ENCODE data around the gene LMF1. TPM values are rescaled to one million over a fixed set of nuclear protein-coding genes. Genes with fewer than 3 reads are reported as not detected.

The LMF1 gene
- total and polyA plus RNA-seq, 2 donors from 2014 or later: 15.4 to 28.6 TPM

DNA sequence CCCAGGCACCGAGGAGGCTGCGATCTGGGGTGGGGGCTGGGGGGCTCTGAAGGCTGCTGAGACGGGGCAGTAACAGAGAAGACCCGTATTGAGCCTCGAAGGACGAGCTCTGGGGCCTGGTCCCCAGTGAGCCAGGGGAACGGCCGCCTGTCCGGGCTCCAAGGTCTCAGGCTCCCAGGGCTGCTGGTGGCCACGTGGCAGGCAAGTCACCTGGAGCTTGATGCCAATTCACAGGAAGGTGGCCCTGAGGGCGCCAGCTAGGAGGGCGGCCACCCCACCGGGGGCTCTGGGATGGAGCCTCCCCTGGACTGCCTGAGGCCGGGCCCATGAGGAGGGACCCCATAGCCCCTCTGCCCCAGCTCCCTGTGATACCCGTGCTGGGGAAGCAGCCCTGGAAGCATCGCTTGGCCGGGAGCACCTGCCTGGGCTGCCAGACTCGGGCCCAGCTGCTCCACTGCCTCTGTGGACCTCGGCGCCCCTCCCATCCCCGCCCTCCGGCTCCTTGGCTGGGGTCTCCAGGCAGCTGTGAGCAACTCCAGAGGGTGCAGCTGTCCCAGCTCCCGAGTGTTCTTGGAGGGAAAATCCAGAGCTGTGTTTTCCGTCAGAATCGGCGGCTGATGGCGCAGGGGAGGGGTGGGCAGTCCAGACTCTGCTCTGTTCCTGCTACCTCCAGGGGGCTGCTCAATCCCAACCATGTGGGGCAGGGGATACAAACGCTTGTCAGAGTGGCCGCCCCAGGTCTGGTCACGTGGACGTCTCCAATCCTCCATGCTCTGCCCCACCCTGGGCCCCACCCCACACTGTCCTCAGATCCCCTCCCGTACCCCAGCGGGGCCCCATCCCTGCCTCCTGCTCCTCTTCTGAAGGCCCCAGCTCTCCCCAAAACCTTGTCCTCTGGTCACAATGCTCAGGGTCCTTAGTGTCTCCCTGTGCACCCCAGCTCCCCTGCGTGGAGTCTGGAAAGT is 103.1 kb downstream of the LMF1 start:
- no peak overlapping the region for H3K9ac ChIP-seq (ENCODE audit: low read length in 3 of 3)
- peaks cover 0 to 4% (median 0%) of the 10 kb centered on the region in 3 donors for H3K36me3 ChIP-seq (ENCODE audit: control insufficient read depth in 2 of 3, insufficient read depth in 3 of 3, low read length in 3 of 3)
- intact Hi-C loops (cut with DNase I): no loop called here
- H3K27ac ChIP-seq (ENCODE audit: low read depth in 2 of 2, low read length in 2 of 2): no peak overlapping the region
- DNase-seq: peak in 1 of 5 donors; percentile 59
- H3K9me3 ChIP-seq (ENCODE audit: control insufficient read depth in 2 of 3, insufficient read depth in 1 of 3, low read length in 3 of 3): no peaks in the 10 kb centered on the region
- no peak overlapping the region for H3K4me3 ChIP-seq (ENCODE audit: low read length in 3 of 3)
- FAIRE-seq: no peak
- TF ChIP-seq, protein P1, sequence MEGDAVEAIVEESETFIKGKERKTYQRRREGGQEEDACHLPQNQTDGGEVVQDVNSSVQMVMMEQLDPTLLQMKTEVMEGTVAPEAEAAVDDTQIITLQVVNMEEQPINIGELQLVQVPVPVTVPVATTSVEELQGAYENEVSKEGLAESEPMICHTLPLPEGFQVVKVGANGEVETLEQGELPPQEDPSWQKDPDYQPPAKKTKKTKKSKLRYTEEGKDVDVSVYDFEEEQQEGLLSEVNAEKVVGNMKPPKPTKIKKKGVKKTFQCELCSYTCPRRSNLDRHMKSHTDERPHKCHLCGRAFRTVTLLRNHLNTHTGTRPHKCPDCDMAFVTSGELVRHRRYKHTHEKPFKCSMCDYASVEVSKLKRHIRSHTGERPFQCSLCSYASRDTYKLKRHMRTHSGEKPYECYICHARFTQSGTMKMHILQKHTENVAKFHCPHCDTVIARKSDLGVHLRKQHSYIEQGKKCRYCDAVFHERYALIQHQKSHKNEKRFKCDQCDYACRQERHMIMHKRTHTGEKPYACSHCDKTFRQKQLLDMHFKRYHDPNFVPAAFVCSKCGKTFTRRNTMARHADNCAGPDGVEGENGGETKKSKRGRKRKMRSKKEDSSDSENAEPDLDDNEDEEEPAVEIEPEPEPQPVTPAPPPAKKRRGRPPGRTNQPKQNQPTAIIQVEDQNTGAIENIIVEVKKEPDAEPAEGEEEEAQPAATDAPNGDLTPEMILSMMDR (IDR thresholded peaks at IDR 0.05; ENCODE audit: borderline replicate concordance, extremely low read depth, insufficient read depth): no peak
- H3K4me1 ChIP-seq (ENCODE audit: control insufficient read depth in 2 of 3, insufficient read depth in 2 of 3, low read depth in 1 of 3, low read length in 3 of 3): no peaks in the 10 kb centered on the region
- H3K27me3 ChIP-seq (ENCODE audit: control insufficient read depth, insufficient read depth, low read length): no peaks in the 10 kb centered on the region

DNA sequence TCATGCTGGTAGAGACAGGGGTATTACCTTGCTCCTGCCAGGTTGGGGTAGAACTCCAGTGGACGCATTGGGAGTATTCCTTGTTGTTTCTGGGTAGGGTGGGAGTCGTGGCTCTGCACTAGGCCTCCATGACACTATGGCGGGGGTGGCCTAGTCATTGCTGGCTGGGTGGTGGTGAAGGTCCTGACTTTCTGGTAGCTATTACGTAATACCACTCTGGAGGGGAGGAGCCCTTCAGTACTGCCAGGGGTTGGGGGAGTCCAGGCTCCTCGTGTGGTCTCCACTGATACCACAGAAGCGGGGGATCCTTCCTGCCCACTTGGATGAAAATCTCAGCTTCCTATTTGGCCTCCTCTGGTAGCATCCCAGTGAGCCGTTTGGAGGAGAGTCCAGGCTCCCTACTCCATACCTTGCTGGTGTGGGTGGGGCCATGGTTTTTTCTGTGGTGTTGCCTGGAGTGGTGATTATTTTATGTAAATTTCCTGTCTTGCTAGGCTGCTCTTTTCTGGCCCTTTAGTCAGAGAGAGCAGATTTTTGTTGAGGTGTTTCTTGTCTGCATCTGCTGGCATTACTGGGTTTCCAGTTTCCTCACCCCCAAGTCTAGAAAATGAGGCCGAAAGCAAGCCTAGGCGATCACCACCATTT is 104.4 kb downstream of the LMF1 start:
- Histone ChIP-seq H3K27ac (ENCODE audit: low read depth in 2 of 2, low read length in 2 of 2) (no peak overlapping the region), H3K4me3 (ENCODE audit: low read length in 3 of 3) (no peak overlapping the region), H3K36me3 (ENCODE audit: control insufficient read depth in 2 of 3, insufficient read depth in 3 of 3, low read length in 3 of 3) (peaks cover 0 to 4% (median 0%) of the 10 kb centered on the region in 3 donors), H3K9me3 (ENCODE audit: control insufficient read depth in 2 of 3, insufficient read depth in 1 of 3, low read length in 3 of 3) (no peaks in the 10 kb centered on the region), H3K4me1 (ENCODE audit: control insufficient read depth in 2 of 3, insufficient read depth in 2 of 3, low read depth in 1 of 3, low read length in 3 of 3) (no peaks in the 10 kb centered on the region), H3K27me3 (ENCODE audit: control insufficient read depth, insufficient read depth, low read length) (no peaks in the 10 kb centered on the region), H3K9ac (ENCODE audit: low read length in 3 of 3) (no peak overlapping the region)
- DNase-seq (peak in 1 of 5 donors; percentile 12), FAIRE-seq (no peak)
- intact Hi-C loops (cut with DNase I): no loop called here
- TF ChIP-seq, protein P1 (IDR thresholded peaks at IDR 0.05; ENCODE audit: borderline replicate concordance, extremely low read depth, insufficient read depth): no peak

DNA sequence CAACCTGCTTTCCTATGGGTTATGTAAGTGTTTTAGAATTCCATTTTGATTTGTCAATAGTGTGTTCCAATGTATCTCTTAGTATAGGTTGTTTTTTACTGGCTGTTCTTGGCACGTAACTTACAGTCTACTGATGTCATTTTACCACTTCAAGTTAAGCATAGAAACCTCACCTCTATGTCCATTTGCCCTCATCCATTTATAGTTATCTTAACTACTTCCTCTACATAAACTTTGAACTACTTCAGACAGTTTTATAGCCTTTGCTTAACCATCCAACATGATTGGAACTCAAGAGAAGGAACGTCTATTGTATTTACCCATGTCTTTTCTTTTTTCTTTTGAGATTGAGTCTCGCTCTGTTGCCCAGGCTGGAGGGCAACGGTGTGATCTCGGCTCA is 105.8 kb downstream of the LMF1 start:
- intact Hi-C loops (cut with DNase I): no loop called here
- H3K27ac ChIP-seq (ENCODE audit: low read depth in 2 of 2, low read length in 2 of 2): no peak overlapping the region
- H3K36me3 ChIP-seq (ENCODE audit: control insufficient read depth in 2 of 3, insufficient read depth in 3 of 3, low read length in 3 of 3): peaks cover 0 to 4% (median 0%) of the 10 kb centered on the region in 3 donors
- H3K9me3 ChIP-seq (ENCODE audit: control insufficient read depth in 2 of 3, insufficient read depth in 1 of 3, low read length in 3 of 3): no peaks in the 10 kb centered on the region
- no peak overlapping the region for H3K4me3 ChIP-seq (ENCODE audit: low read length in 3 of 3)
- H3K4me1 ChIP-seq (ENCODE audit: control insufficient read depth in 2 of 3, insufficient read depth in 2 of 3, low read depth in 1 of 3, low read length in 3 of 3): no peaks in the 10 kb centered on the region
- FAIRE-seq: no peak
- H3K27me3 ChIP-seq (ENCODE audit: control insufficient read depth, insufficient read depth, low read length): no peaks in the 10 kb centered on the region
- H3K9ac ChIP-seq (ENCODE audit: low read length in 3 of 3): no peak overlapping the region
- DNase-seq: no peak
- TF ChIP-seq, protein P1 (IDR thresholded peaks at IDR 0.05; ENCODE audit: borderline replicate concordance, extremely low read depth, insufficient read depth): no peak

Measured in kidney (tissue), 14 donors.